Measurements from ENCODE around the gene PTPRT. TPM values are rescaled to one million over a fixed set of nuclear protein-coding genes. Genes with fewer than 3 reads are reported as not detected.

PTPRT gene
- total RNA-seq, 6 donors from 2014 or later = 0.20 to 7.1 (median 3.8) TPM

DNA sequence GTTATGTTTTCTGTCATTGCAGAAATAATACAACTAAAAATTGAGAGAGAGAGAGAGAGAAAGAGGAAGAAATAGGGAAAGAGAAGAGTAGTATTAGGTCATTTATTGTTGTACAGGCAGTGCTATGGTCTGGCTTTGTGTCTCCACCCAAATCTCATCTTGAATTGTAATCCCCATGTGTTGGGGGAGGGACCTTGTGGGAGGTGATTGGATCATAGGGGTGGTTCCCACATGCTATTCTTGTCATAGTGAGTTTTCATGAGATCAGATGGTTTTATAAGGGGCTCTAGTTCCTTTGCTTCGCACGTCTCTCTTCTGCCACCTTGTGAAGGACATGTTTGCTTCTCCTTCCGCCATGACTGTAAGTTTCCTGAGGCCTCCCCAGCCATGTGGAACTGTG is 894.1 kb downstream of the PTPRT start:
- 86 to 98% methylated on average over 3 of the region's 3 CpGs for WGBS, 2 donors
- no peak overlapping the region for H3K27ac ChIP-seq
- ATAC-seq (ENCODE audit: low FRiP score in 2 of 2) (no peak), DNase-seq (no peak)
- H3K36me3 ChIP-seq = no peaks in the 10 kb centered on the region
- no peaks in the 10 kb centered on the region for H3K4me1 ChIP-seq
- TF ChIP-seq POLR2AphosphoS5 (IDR thresholded peaks at IDR 0.05) (no peak), POLR2A (IDR thresholded peaks at IDR 0.05) (no peak), EP300 (IDR thresholded peaks at IDR 0.05) (no peak)
- TF ChIP-seq, protein P1, sequence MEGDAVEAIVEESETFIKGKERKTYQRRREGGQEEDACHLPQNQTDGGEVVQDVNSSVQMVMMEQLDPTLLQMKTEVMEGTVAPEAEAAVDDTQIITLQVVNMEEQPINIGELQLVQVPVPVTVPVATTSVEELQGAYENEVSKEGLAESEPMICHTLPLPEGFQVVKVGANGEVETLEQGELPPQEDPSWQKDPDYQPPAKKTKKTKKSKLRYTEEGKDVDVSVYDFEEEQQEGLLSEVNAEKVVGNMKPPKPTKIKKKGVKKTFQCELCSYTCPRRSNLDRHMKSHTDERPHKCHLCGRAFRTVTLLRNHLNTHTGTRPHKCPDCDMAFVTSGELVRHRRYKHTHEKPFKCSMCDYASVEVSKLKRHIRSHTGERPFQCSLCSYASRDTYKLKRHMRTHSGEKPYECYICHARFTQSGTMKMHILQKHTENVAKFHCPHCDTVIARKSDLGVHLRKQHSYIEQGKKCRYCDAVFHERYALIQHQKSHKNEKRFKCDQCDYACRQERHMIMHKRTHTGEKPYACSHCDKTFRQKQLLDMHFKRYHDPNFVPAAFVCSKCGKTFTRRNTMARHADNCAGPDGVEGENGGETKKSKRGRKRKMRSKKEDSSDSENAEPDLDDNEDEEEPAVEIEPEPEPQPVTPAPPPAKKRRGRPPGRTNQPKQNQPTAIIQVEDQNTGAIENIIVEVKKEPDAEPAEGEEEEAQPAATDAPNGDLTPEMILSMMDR (IDR thresholded peaks at IDR 0.05) = no peak
- no peaks in the 10 kb centered on the region for H3K9me3 ChIP-seq
- H3K27me3 ChIP-seq = no peaks in the 10 kb centered on the region
- no peak overlapping the region for H3K4me3 ChIP-seq

DNA sequence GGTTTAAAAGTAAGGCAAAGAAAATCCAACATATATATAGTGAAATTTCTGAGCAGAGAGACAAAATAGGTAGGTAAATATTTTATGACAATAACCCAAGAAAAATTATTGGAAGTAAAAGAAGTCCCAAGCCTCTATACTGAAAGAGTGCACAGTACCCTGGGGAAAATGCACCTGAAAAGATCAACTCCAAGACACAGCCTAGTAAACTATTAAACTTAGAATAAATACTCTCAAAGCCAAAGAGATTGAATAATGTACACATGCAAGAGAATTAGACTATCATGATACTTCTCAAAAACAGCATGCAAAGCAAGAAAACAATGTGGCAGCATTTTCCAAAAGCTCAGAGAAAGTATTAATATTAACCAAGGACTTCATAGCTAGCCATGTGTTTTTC is 894.7 kb downstream of the PTPRT start:
- no peaks in the 10 kb centered on the region for H3K4me1 ChIP-seq
- H3K27me3 ChIP-seq = no peaks in the 10 kb centered on the region
- H3K4me3 ChIP-seq = no peak overlapping the region
- H3K9me3 ChIP-seq = no peaks in the 10 kb centered on the region
- no peak for DNase-seq
- H3K36me3 ChIP-seq = no peaks in the 10 kb centered on the region
- no peak overlapping the region for H3K27ac ChIP-seq
- no peak for ATAC-seq (ENCODE audit: low FRiP score in 2 of 2)
- no peak for TF ChIP-seq POLR2A (IDR thresholded peaks at IDR 0.05)
- TF ChIP-seq POLR2AphosphoS5 (IDR thresholded peaks at IDR 0.05) = no peak
- no peak for TF ChIP-seq EP300 (IDR thresholded peaks at IDR 0.05)
- TF ChIP-seq, protein P1 (IDR thresholded peaks at IDR 0.05) = no peak

DNA sequence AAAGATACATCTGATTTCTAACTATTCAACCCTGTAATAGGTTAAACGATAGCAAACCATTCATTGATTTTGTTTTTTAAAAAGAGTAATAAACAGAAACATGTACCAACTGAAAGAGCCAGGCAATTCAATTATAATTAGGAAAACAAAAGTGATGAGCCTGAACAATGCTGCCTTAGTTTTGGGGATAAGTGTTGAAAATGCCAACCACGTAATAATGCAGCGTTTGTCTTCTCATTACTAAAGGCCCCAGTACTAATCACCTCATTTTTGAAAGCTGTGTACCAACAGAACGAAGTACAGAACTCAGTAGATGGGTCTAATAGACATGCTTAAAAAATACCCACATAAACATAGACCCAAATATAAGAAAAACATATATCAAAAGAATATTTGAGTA is 907.9 kb downstream of the PTPRT start:
- DNase-seq = no peak
- no peaks in the 10 kb centered on the region for H3K9me3 ChIP-seq
- no peak for ATAC-seq (ENCODE audit: low FRiP score in 2 of 2)
- no peaks in the 10 kb centered on the region for H3K4me1 ChIP-seq
- H3K27ac ChIP-seq = no peak overlapping the region
- H3K36me3 ChIP-seq = no peaks in the 10 kb centered on the region
- no peak for TF ChIP-seq EP300 (IDR thresholded peaks at IDR 0.05)
- TF ChIP-seq, protein P1 (IDR thresholded peaks at IDR 0.05) = no peak
- TF ChIP-seq POLR2AphosphoS5 (IDR thresholded peaks at IDR 0.05) = no peak
- TF ChIP-seq POLR2A (IDR thresholded peaks at IDR 0.05) = no peak
- no peak overlapping the region for H3K4me3 ChIP-seq
- 79 to 87% methylated on average over 4 of the region's 4 CpGs for WGBS, 2 donors
- no peaks in the 10 kb centered on the region for H3K27me3 ChIP-seq

DNA sequence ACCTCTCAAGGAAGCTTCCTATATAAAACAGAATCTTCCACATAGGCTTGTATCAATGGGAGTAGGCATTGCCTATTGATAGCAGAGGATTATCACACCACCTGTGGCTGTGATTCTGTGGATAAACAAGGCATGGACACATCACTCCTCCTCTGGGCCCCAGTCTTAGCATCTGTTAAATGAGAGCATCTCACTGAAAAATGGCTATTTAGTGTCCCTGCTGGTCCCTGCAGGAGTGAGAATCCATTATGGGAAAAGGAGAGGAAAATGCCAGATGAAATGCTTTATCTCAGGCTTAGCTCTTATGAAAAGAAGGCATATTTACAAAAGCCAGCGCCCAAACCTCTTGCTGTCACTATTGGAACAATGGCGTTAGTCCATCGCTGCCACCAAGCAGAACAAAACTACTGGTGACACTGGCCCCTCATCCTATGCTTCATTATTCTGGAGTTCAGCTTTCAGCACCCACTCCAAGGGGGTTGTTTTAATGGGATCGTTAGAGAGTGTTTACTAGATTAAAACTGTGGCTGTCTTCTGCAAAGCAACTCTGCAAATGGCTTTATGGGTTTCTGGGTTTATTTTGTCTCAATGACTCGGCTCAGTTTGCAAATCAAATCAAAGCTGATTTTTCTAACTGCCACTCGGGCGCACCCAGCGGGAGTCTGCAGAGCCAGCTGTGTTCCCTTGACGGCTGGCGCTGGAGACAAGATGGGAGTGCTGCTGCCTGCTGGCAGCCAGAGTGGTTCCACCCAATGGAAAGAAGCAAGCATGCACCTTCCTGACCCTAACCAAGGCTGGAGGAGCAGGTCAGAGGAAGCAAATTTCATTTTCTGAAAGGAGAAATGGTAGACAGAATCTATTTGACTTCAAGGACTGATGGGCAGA is 912.7 kb downstream of the PTPRT start:
- TF ChIP-seq POLR2A (IDR thresholded peaks at IDR 0.05) (no peak), POLR2AphosphoS5 (IDR thresholded peaks at IDR 0.05) (no peak), EP300 (IDR thresholded peaks at IDR 0.05) (no peak)
- TF ChIP-seq, protein P1 (IDR thresholded peaks at IDR 0.05) = no peak
- H3K27ac ChIP-seq = no peak overlapping the region
- no peak for DNase-seq
- no peaks in the 10 kb centered on the region for H3K27me3 ChIP-seq
- no peaks in the 10 kb centered on the region for H3K4me1 ChIP-seq
- WGBS, 2 donors = 56 to 58% methylated on average over 10 of the region's 10 CpGs
- no peaks in the 10 kb centered on the region for H3K9me3 ChIP-seq
- H3K4me3 ChIP-seq = no peak overlapping the region
- no peaks in the 10 kb centered on the region for H3K36me3 ChIP-seq
- no peak for ATAC-seq (ENCODE audit: low FRiP score in 2 of 2)

DNA sequence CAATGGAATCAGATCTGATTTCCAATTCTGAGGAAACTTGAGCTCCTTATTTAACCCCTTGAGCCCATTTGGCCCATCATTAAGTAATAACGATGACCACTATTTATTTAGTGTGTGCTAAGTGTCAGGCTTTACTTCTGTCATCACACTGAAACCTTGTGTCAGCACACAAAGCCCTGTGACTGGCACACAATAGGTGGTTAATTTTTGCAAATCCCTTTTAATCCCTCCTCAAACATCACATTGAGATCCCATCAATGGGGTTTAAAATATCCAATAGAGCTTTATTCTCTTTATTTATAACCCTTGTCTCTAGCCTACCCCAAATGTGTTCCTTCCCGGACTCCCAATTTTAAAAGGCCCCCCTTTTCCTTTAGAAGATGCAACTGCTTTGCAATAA is 914.7 kb downstream of the PTPRT start:
- Histone ChIP-seq H3K27ac (no peak overlapping the region), H3K27me3 (no peaks in the 10 kb centered on the region), H3K9me3 (no peaks in the 10 kb centered on the region), H3K36me3 (no peaks in the 10 kb centered on the region), H3K4me1 (no peaks in the 10 kb centered on the region), H3K4me3 (no peak overlapping the region)
- TF ChIP-seq POLR2A (IDR thresholded peaks at IDR 0.05) = no peak
- TF ChIP-seq POLR2AphosphoS5 (IDR thresholded peaks at IDR 0.05) = no peak
- no peak for TF ChIP-seq EP300 (IDR thresholded peaks at IDR 0.05)
- TF ChIP-seq, protein P1 (IDR thresholded peaks at IDR 0.05) = no peak
- DNase-seq (no peak), ATAC-seq (ENCODE audit: low FRiP score in 2 of 2) (no peak)
- WGBS, 2 donors = 44 to 50% methylated on average over 2 of the region's 2 CpGs
